Mucosa of rectum (tissue), 2 donors: ENCODE measurements around the gene SPDYE5.
"Not testable (repeated sequence)": the region's sequence is repeated elsewhere in the genome, so short reads cannot be mapped to it uniquely, and the experiment has no call there.

Source experiments
- H3K27ac ChIP-seq, 2 donors: one replicate each; pipeline ENCODE4 v1.7.0; 2013; ENCODE audit warnings: inconsistent platforms in 2 of 2, low read depth in 2 of 2, low read length in 2 of 2
- H3K27me3 ChIP-seq, 2 donors: one replicate each; pipeline ENCODE4 v1.7.0; 2013; ENCODE audit warnings: low read length in 2 of 2; ENCODE audit not compliant: control insufficient read depth in 2 of 2, insufficient read depth in 2 of 2
- H3K36me3 ChIP-seq, 2 donors: one replicate each; pipeline ENCODE4 v1.7.0; 2013; ENCODE audit warnings: low read length in 2 of 2; ENCODE audit not compliant: control insufficient read depth in 2 of 2, insufficient read depth in 2 of 2
- H3K4me1 ChIP-seq, 2 donors: one replicate each; pipeline ENCODE4 v1.7.0; 2013; ENCODE audit warnings: low read length in 2 of 2, mild to moderate bottlenecking in 1 of 2; ENCODE audit not compliant: control insufficient read depth in 2 of 2, insufficient read depth in 2 of 2
- H3K4me3 ChIP-seq, 2 donors: one replicate each; pipeline ENCODE4 v1.7.0; 2013; ENCODE audit warnings: low read length in 2 of 2
- H3K9ac ChIP-seq, 2 donors: one replicate each; pipeline ENCODE4 v1.7.0; 2013; ENCODE audit warnings: low read length in 2 of 2, low read depth in 1 of 2, mild to moderate bottlenecking in 1 of 2
- H3K9me3 ChIP-seq, 2 donors: one replicate each; pipeline ENCODE4 v1.7.0; 2013; ENCODE audit warnings: low read length in 2 of 2; ENCODE audit not compliant: control insufficient read depth in 2 of 2
- donor health status: healthy.
- donor health status: Normal muscosa, but diverticular disease.

Gene SPDYE5

GRCh38 chr7:75492020-75492419, at the start of gene SPDYE5:
TSS of gene SPDYE5 (plus strand) at chr7:75492320. CDS start at chr7:75494048, 1,728 bp downstream.
- not testable (repeated sequence) for H3K4me3 ChIP-seq, H3K9me3 ChIP-seq, H3K36me3 ChIP-seq, H3K9ac ChIP-seq, H3K4me1 ChIP-seq, H3K27ac ChIP-seq, H3K27me3 ChIP-seq

DNA sequence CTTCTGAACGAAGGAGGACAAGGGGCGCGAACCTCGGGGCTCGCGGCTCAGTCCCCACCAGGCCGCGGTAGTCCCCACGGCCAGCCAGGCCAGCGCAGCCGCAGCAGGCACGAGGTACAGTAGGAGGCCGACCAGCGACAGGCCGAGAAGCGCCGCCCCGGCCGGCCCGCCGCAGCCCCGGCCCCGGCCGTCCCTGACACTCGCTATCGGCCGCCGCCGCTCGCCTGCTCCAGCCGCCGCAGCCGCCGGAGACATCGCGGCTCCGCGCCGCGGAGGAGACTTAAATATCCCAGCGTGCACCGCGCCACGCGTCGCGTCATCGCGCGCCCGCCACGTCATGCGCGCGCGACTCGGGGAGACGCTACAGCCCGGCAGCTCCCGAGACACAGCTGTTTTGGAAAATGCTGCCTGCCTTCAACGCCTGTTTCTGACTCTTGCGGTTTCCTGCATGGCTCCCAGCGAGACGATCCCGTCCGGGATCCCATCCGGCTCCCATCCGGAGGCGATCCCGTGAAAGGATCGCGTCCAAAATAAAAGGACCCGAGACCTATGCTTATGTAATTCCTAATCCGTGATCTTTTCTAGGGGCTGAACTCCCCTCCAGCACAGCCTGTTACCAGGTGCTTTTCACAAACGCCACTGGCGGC, 49.5 kb upstream of the SPDYE5 start:
- H3K27me3 ChIP-seq, H3K9me3 ChIP-seq, H3K4me1 ChIP-seq: not testable (repeated sequence)
- peaks cover 15 to 20% of the 10 kb centered on the region in 2 donors for H3K36me3 ChIP-seq
- peak overlapping the region; percentile 58 to 64 for H3K27ac ChIP-seq
- H3K4me3 ChIP-seq, result peak overlapping the region; percentile 68 to 69
- H3K9ac ChIP-seq, result peak overlapping the region; percentile 59 to 68

GRCh38 chr7:75449946-75450345, 42.2 kb upstream of the SPDYE5 start:
- H3K27ac ChIP-seq, H3K27me3 ChIP-seq, H3K36me3 ChIP-seq, H3K4me3 ChIP-seq, H3K9me3 ChIP-seq, H3K9ac ChIP-seq, H3K4me1 ChIP-seq: not testable (repeated sequence)

GRCh38 chr7:75452494-75452955, 39.6 kb upstream of the SPDYE5 start:
- H3K9ac ChIP-seq, H3K36me3 ChIP-seq, H3K9me3 ChIP-seq, H3K4me1 ChIP-seq, H3K4me3 ChIP-seq, H3K27me3 ChIP-seq, H3K27ac ChIP-seq: not testable (repeated sequence)

GRCh38 chr7:75456403-75456802, 35.7 kb upstream of the SPDYE5 start:
- H3K27ac ChIP-seq, H3K9me3 ChIP-seq, H3K27me3 ChIP-seq, H3K4me3 ChIP-seq, H3K36me3 ChIP-seq, H3K9ac ChIP-seq, H3K4me1 ChIP-seq: not testable (repeated sequence)

DNA sequence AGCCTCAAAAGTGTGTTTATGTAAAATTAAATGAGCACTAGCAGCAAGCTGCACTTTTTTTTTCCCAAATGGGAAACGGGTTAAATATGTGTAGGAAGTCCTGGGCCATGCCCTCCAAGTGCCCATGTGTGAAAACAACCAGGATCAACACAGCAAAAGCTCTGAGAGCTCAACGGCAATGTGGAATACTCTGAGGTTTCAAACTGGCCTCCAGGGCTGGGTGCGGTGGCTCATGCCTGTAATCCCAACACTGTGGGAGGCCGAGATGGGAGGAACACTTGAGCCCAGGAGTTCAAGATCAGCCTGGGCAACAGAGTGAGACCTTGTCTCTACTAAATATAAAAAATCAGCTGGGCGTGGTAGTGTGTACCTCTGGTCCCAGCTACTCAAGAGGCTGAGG, 34.1 kb upstream of the SPDYE5 start:
- H3K4me1 ChIP-seq, H3K36me3 ChIP-seq, H3K27ac ChIP-seq, H3K9me3 ChIP-seq, H3K27me3 ChIP-seq, H3K9ac ChIP-seq, H3K4me3 ChIP-seq: not testable (repeated sequence)

- H3K9ac ChIP-seq, H3K36me3 ChIP-seq, H3K4me1 ChIP-seq, H3K27me3 ChIP-seq, H3K9me3 ChIP-seq, H3K4me3 ChIP-seq, H3K27ac ChIP-seq: not testable (repeated sequence)
These were observed 31.6 kb upstream of the SPDYE5 start for GRCh38 chr7:75460541-75460940.

DNA sequence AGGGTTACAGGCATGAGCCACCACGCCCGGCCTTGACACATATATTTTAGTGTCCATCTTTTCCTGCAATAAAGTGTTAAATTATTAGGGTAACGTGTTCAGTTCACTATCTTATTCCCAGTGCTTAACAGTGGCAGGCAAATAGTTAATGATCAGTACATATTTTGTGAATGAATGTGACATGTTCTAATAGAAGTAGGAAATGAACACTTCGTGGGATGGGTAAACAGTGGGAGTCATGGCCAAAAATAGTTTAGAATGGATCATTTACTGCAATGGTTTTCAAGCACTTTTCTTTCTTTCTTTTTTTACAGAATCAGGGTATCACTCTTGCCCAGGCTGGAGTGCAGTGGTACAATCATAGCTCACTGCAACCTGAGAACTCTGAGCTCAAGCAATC, 22.0 kb upstream of the SPDYE5 start:
- H3K9ac ChIP-seq, H3K4me1 ChIP-seq, H3K4me3 ChIP-seq, H3K9me3 ChIP-seq, H3K27me3 ChIP-seq, H3K27ac ChIP-seq: not testable (repeated sequence)
- peaks cover 0 to 13% of the 10 kb centered on the region in 2 donors for H3K36me3 ChIP-seq

- not testable (repeated sequence) for H3K27ac ChIP-seq, H3K4me3 ChIP-seq, H3K27me3 ChIP-seq, H3K36me3 ChIP-seq, H3K9ac ChIP-seq, H3K4me1 ChIP-seq, H3K9me3 ChIP-seq
These were observed 14.7 kb upstream of the SPDYE5 start for GRCh38 chr7:75477457-75477856.

DNA sequence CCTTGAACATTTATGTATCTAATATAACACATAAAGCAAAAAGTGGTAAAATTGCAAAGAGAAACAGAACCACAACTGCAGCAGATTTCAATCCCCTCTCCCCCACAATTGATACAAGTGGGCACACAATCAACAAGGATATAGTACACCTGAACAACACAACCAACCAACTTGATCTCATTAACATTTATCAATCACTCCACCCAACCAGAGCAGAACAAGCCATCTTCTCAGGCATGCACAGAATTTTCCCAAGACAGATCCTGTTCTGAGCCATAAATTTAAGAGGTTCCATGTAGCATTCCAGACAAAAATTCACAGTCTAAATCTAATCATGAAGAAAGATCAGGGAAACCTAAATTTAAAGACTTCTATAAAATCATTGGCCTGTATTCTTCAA, 11.8 kb upstream of the SPDYE5 start:
- H3K4me1 ChIP-seq, H3K9me3 ChIP-seq, H3K4me3 ChIP-seq, H3K9ac ChIP-seq, H3K27me3 ChIP-seq, H3K36me3 ChIP-seq, H3K27ac ChIP-seq: not testable (repeated sequence)
